ENCODE results near the gene MINAR1. TPM values are rescaled to one million over a fixed set of nuclear protein-coding genes. Genes with fewer than 3 reads are reported as not detected.

Gene MINAR1
- total RNA-seq, 2 experiments from 2014 or later = 0.45 TPM

- ATAC-seq = no peak
- Mint-ChIP-seq H3K9me3 (no peaks in the 10 kb centered on the region), H3K4me3 (no peak overlapping the region), H3K27me3 (no peaks in the 10 kb centered on the region), H3K4me1 (ENCODE audit: low read depth) (no peaks in the 10 kb centered on the region), H3K36me3 (ENCODE audit: low read depth) (no peaks in the 10 kb centered on the region), H3K27ac (no peak overlapping the region)
- CTCF ChIA-PET = no interaction called here
- no peak for TF ChIP-seq CTCF (IDR thresholded peaks at IDR 0.05)
- intact Hi-C loops (cut with micrococcal nuclease) = no loop called here
- no peak for DNase-seq
- POLR2A ChIA-PET = no interaction called here
Measured at GRCh38 chr15:79463043-79463780, 31.1 kb downstream of the MINAR1 start.

- no peak for ATAC-seq
- Mint-ChIP-seq H3K4me3 (no peak overlapping the region), H3K27me3 (no peaks in the 10 kb centered on the region), H3K36me3 (ENCODE audit: low read depth) (no peaks in the 10 kb centered on the region), H3K9me3 (no peaks in the 10 kb centered on the region), H3K27ac (no peak overlapping the region), H3K4me1 (ENCODE audit: low read depth) (no peaks in the 10 kb centered on the region)
- ChIA-PET CTCF (no interaction called here), POLR2A (no interaction called here)
- DNase-seq = no peak
- intact Hi-C loops (cut with micrococcal nuclease) = no loop called here
- TF ChIP-seq CTCF (IDR thresholded peaks at IDR 0.05) = no peak
Measured at GRCh38 chr15:79463781-79464270, 31.7 kb downstream of the MINAR1 start.

GRCh38 chr15:79466488-79466887 is 34.4 kb downstream of the MINAR1 start:
- Mint-ChIP-seq H3K9me3 (no peaks in the 10 kb centered on the region), H3K36me3 (ENCODE audit: low read depth) (no peaks in the 10 kb centered on the region), H3K27ac (no peak overlapping the region), H3K4me3 (no peak overlapping the region), H3K27me3 (no peaks in the 10 kb centered on the region), H3K4me1 (ENCODE audit: low read depth) (no peaks in the 10 kb centered on the region)
- intact Hi-C loops (cut with micrococcal nuclease) = no loop called here
- POLR2A ChIA-PET = no interaction called here
- no peak for ATAC-seq
- no peak for TF ChIP-seq CTCF (IDR thresholded peaks at IDR 0.05)
- DNase-seq = no peak
- CTCF ChIA-PET = no interaction called here

- CTCF ChIA-PET = no interaction called here
- intact Hi-C loops (cut with micrococcal nuclease) = no loop called here
- POLR2A ChIA-PET = no interaction called here
Measured at GRCh38 chr15:79467865-79468586, 35.9 kb downstream of the MINAR1 start.

More at GRCh38 chr15:79467865-79468586, 35.9 kb downstream of the MINAR1 start:
- H3K4me3 Mint-ChIP-seq = no peak overlapping the region
- H3K9me3 Mint-ChIP-seq = no peaks in the 10 kb centered on the region
- no peaks in the 10 kb centered on the region for H3K4me1 Mint-ChIP-seq (ENCODE audit: low read depth)
- H3K36me3 Mint-ChIP-seq (ENCODE audit: low read depth) = no peaks in the 10 kb centered on the region
- no peak overlapping the region for H3K27ac Mint-ChIP-seq
- no peak for ATAC-seq
- DNase-seq = no peak
- TF ChIP-seq CTCF (IDR thresholded peaks at IDR 0.05) = no peak
- no peaks in the 10 kb centered on the region for H3K27me3 Mint-ChIP-seq

Data from activated CD8-positive, alpha-beta T cell treated with anti-CD3 and anti-CD28 coated beads for 36 hours (primary cell).